GM21717 (cell line): ENCODE measurements around the gene FOXD4L1.
"Not testable (repeated sequence)": the region's sequence is repeated elsewhere in the genome, so short reads cannot be mapped to it uniquely, and the experiment has no call there.

Source experiments
- ATAC-seq: cut with Tn5 transposase; IDR thresholded peaks from one replicate; pipeline ENCODE4 v1.9.1; 2021; ENCODE audit warnings: mild to moderate bottlenecking, moderate library complexity; ENCODE audit not compliant: unreplicated experiment

FOXD4L1 gene

GRCh38 chr2:113498365-113498764 is at the start of gene FOXD4L1:
Gene FOXD4L1 (plus strand): TSS chr2:113498665. CDS start chr2:113499257, 592 bp downstream.
- not testable (repeated sequence) for ATAC-seq

GRCh38 chr2:113465770-113466169 is 32.7 kb upstream of the FOXD4L1 start:
- not testable (repeated sequence) for ATAC-seq

- ATAC-seq = not testable (repeated sequence)
Observed at GRCh38 chr2:113476688-113477368, 21.6 kb upstream of the FOXD4L1 start.

- not testable (repeated sequence) for ATAC-seq
Observed at GRCh38 chr2:113496527-113496926, 1.9 kb upstream of the FOXD4L1 start.

- not testable (repeated sequence) for ATAC-seq
Observed at GRCh38 chr2:113499019-113499885, 787 bp downstream of the FOXD4L1 start.

GRCh38 chr2:113499886-113500722 is 1.6 kb downstream of the FOXD4L1 start:
- ATAC-seq = not testable (repeated sequence)

GRCh38 chr2:113500723-113501038 is 2.2 kb downstream of the FOXD4L1 start:
- not testable (repeated sequence) for ATAC-seq

- peak; percentile 30 for ATAC-seq
Observed at GRCh38 chr2:113502216-113503093, 4.0 kb downstream of the FOXD4L1 start.

GRCh38 chr2:113503094-113504042 is 4.9 kb downstream of the FOXD4L1 start:
- ATAC-seq = peak; percentile 82

GRCh38 chr2:113504081-113504480 is 5.6 kb downstream of the FOXD4L1 start:
- not testable (repeated sequence) for ATAC-seq

GRCh38 chr2:113507394-113508140 is 9.1 kb downstream of the FOXD4L1 start:
- not testable (repeated sequence) for ATAC-seq

- ATAC-seq = not testable (repeated sequence)
Observed at GRCh38 chr2:113508187-113508586, 9.7 kb downstream of the FOXD4L1 start.

- not testable (repeated sequence) for ATAC-seq
Observed at GRCh38 chr2:113510913-113511312, 12.4 kb downstream of the FOXD4L1 start.

GRCh38 chr2:113511859-113512258 is 13.4 kb downstream of the FOXD4L1 start:
- ATAC-seq = not testable (repeated sequence)

- not testable (repeated sequence) for ATAC-seq
Observed at GRCh38 chr2:113515457-113515856, 17.0 kb downstream of the FOXD4L1 start.

- not testable (repeated sequence) for ATAC-seq
Observed at GRCh38 chr2:113515995-113516394, 17.5 kb downstream of the FOXD4L1 start.

GRCh38 chr2:113517025-113517424 is 18.6 kb downstream of the FOXD4L1 start:
- ATAC-seq = not testable (repeated sequence)

- ATAC-seq = not testable (repeated sequence)
Observed at GRCh38 chr2:113520837-113521236, 22.4 kb downstream of the FOXD4L1 start.
